ENCODE results near the gene P3H2.

The P3H2 gene

GRCh38 chr3:190044974-190045373 is 75.7 kb downstream of the P3H2 start:
- no peak for DNase-seq

- DNase-seq = no peak
These were observed 76.6 kb downstream of the P3H2 start for GRCh38 chr3:190044142-190044541.

GRCh38 chr3:190043741-190044140 is 77.0 kb downstream of the P3H2 start:
- no peak for DNase-seq

- DNase-seq = no peak
These were observed 78.1 kb downstream of the P3H2 start for GRCh38 chr3:190042558-190042957.

GRCh38 chr3:190041333-190042041 is 79.2 kb downstream of the P3H2 start:
- no peak for DNase-seq

- no peak for DNase-seq
These were observed 80.6 kb downstream of the P3H2 start for GRCh38 chr3:190040145-190040544.

- no peak for DNase-seq
These were observed 82.4 kb downstream of the P3H2 start for GRCh38 chr3:190038050-190038933.

- DNase-seq = no peak
These were observed 84.1 kb downstream of the P3H2 start for GRCh38 chr3:190036631-190037030.

- DNase-seq = no peak
These were observed 86.3 kb downstream of the P3H2 start for GRCh38 chr3:190034446-190034845.

- DNase-seq = no peak
These were observed 87.8 kb downstream of the P3H2 start for GRCh38 chr3:190032923-190033322.

- DNase-seq = no peak
These were observed 88.6 kb downstream of the P3H2 start for GRCh38 chr3:190031887-190032752.

- no peak for DNase-seq
These were observed 93.6 kb downstream of the P3H2 start for GRCh38 chr3:190027116-190027515.

- DNase-seq = no peak
These were observed 94.5 kb downstream of the P3H2 start for GRCh38 chr3:190026154-190026553.

GRCh38 chr3:190024912-190025311 is 95.8 kb downstream of the P3H2 start:
- DNase-seq = no peak

GRCh38 chr3:190019844-190020243 is 100.9 kb downstream of the P3H2 start:
- no peak for DNase-seq

- no peak for DNase-seq
These were observed 101.7 kb downstream of the P3H2 start for GRCh38 chr3:190019006-190019405.

- DNase-seq = no peak
These were observed 102.2 kb downstream of the P3H2 start for GRCh38 chr3:190018460-190018859.

GRCh38 chr3:190017521-190018288 is 103.0 kb downstream of the P3H2 start:
- DNase-seq = no peak

- DNase-seq = no peak
These were observed 103.7 kb downstream of the P3H2 start for GRCh38 chr3:190016966-190017365.

GRCh38 chr3:190014940-190015339 is 105.8 kb downstream of the P3H2 start:
- no peak for DNase-seq

GRCh38 chr3:190013943-190014924 is 106.5 kb downstream of the P3H2 start:
- no peak for DNase-seq

Measured in NCI-H2107 (cell line).